K562 (cell line): ENCODE measurements around the gene EPN2. TPM values are rescaled to one million over a fixed set of nuclear protein-coding genes. Genes with fewer than 3 reads are reported as not detected.

Experiments used
- ATAC-seq: fragments of 200-7000 bp; cut with Tn5 transposase; 3 replicates; pipeline ENCODE4 v1.9.1; 2020; ENCODE audit warnings: moderate library complexity
- BruUV-seq: library from RNA; stranded (reverse); fragments of 400-500 nt; replicated peaks from 2 replicates; lab custom pipeline; 2021; lab: Mats Ljungman, UMichigan
- CTCF ChIA-PET: fragments of 300-600 bp; formaldehyde crosslinking; extraction: SDS; loops from one replicate; lab custom pipeline; 2021; ENCODE audit warnings: low intra/inter-chr PET ratio; lab: Yijun Ruan, JAX
- POLR2A ChIA-PET: fragments of 300-600, 350-650 bp; sonication (Branson Sonifier 250); formaldehyde crosslinking; extraction: SDS; loops from one replicate; lab custom pipeline; 2021; ENCODE audit warnings: antibody characterized with exemption, inconsistent platforms; lab: Yijun Ruan, JAX
- DNase-seq, 4 experiments: peaks; one replicate each; pipeline versions ENCODE4 v3.0.0 to v3.0.0-alpha.2; 2011 to 2018; ENCODE audit warnings: low spot score in 3 of 4, mixed read lengths in 3 of 4; ENCODE audit errors: extremely low read depth in 1 of 4
- FAIRE-seq: peaks from 2 replicates; lab custom pipeline; 2011; peaks lifted over from hg19 to GRCh38; lab: Jason Lieb, UNC
- H2AFZ ChIP-seq: 2 replicates; pipeline ENCODE4 v1.6.0; 2011; ENCODE audit warnings: low read depth, low read length, control low read depth, inconsistent platforms
- H3K27ac ChIP-seq: fragments of 200-600 bp; 3 replicates; pipeline ENCODE4 v1.8.0; 2011; ENCODE audit warnings: low read depth, mild to moderate bottlenecking, control low read depth, inconsistent platforms, low read length, moderate library complexity, mixed read lengths; ENCODE audit errors: extremely low read depth
- H3K27me3 ChIP-seq, 2 experiments: fragments of 300-600 bp in 1 of 2; 2 replicates in 1 of 2; 3 replicates in 1 of 2; pipeline versions ENCODE4 v1.6.0 to v1.8.0; 2011; ENCODE audit warnings: inconsistent platforms in 2 of 2, low read length in 2 of 2, mild to moderate bottlenecking in 1 of 2, mixed read lengths in 1 of 2, moderate library complexity in 1 of 2; ENCODE audit not compliant: control insufficient read depth in 2 of 2, insufficient read depth in 2 of 2
- H3K36me3 ChIP-seq: fragments of 300-600 bp; 3 replicates; pipeline ENCODE4 v1.8.0; 2011; ENCODE audit warnings: mild to moderate bottlenecking, low read length, inconsistent platforms; ENCODE audit not compliant: control insufficient read depth, insufficient read depth
- H3K4me1 ChIP-seq, 2 experiments: fragments of 200-600 bp in 1 of 2; replicated peaks in 1 of 2; 2 replicates in 1 of 2; 3 replicates in 1 of 2; pipeline versions ENCODE4 v1.5.1 to v1.8.0; 2011; ENCODE audit warnings: inconsistent platforms in 2 of 2, low read length in 2 of 2, mild to moderate bottlenecking in 1 of 2, mixed read lengths in 1 of 2, moderate library complexity in 1 of 2; ENCODE audit not compliant: control insufficient read depth in 2 of 2, insufficient read depth in 2 of 2
- H3K4me2 ChIP-seq: 2 replicates; pipeline ENCODE4 v1.6.1; 2011; ENCODE audit warnings: low read length, control low read depth, inconsistent platforms, mixed read lengths; ENCODE audit not compliant: insufficient read depth
- H3K4me3 ChIP-seq: fragments of 200-600 bp; sonication (generic), shearing (Covaris generic); 2 replicates; pipeline ENCODE4 v1.5.1; 2016; ENCODE audit warnings: control low read depth, inconsistent platforms
- H3K79me2 ChIP-seq: fragments of 200-600 bp; 3 replicates; pipeline ENCODE4 v1.8.0; 2011; ENCODE audit warnings: low read length, inconsistent platforms; ENCODE audit not compliant: control insufficient read depth, insufficient read depth
- H3K9ac ChIP-seq, 2 experiments: 2 replicates each; pipeline versions ENCODE4 v1.6.0 to v1.6.1; 2011; ENCODE audit warnings: low read depth in 2 of 2, low read length in 2 of 2, control low read depth in 1 of 2, inconsistent platforms in 1 of 2, mild to moderate bottlenecking in 1 of 2, mixed read lengths in 1 of 2; ENCODE audit not compliant: insufficient read depth in 1 of 2
- H3K9me1 ChIP-seq: one replicate; pipeline ENCODE4 v1.6.0; 2011; ENCODE audit warnings: inconsistent platforms, mild to moderate bottlenecking, low read length, moderate library complexity; ENCODE audit not compliant: control insufficient read depth, insufficient read depth
- H3K9me3 ChIP-seq: replicated peaks from 2 replicates; pipeline ENCODE4 v1.5.1; 2011; ENCODE audit warnings: low read depth, low read length, inconsistent platforms; ENCODE audit not compliant: control insufficient read depth, insufficient read depth
- H4K20me1 ChIP-seq: replicated peaks from 2 replicates; pipeline ENCODE4 v1.6.1; 2011; ENCODE audit warnings: low read length, inconsistent platforms, mixed read lengths; ENCODE audit not compliant: control insufficient read depth, insufficient read depth
- GATAD2B ChIP-seq: fragments of 450-650 bp; IDR thresholded peaks from 2 replicates; pipeline ENCODE4 v1.6.1; 2017; ENCODE audit warnings: mild to moderate bottlenecking, borderline replicate concordance
- HCFC1 ChIP-seq: IDR thresholded peaks from 2 replicates; pipeline ENCODE4 v1.6.1; 2012; ENCODE audit warnings: low read depth, low read length, improper control_type of control experiment
- PHF20 ChIP-seq: fragments of 450-650 bp; IDR thresholded peaks from 2 replicates; pipeline ENCODE4 v1.6.1; 2018; ENCODE audit not compliant: partially characterized antibody
- TRIM28 ChIP-seq: fragments of 450-650 bp; IDR thresholded peaks from 2 replicates; pipeline ENCODE4 v1.6.1; 2017
- U2AF1 ChIP-seq: fragments of 200-400 bp; formaldehyde crosslinking; optimal IDR thresholded peaks from 2 replicates; pipeline ENCODE3; 2017; ENCODE audit warnings: mild to moderate bottlenecking, low read depth, low read length, moderate library complexity
- ZBTB26 ChIP-seq: fragments of 450-650 bp; formaldehyde crosslinking; IDR thresholded peaks from 2 replicates; pipeline ENCODE4 v1.4.0; 2022; ENCODE audit warnings: missing genetic modification characterization
- ZNF224 ChIP-seq: sonication (generic); formaldehyde crosslinking; IDR thresholded peaks from 2 replicates; pipeline ENCODE4 v1.8.0; 2022; ENCODE audit warnings: mild to moderate bottlenecking, missing genetic modification reagents
- ZNF277 ChIP-seq: fragments of 250-450 bp; sonication (Bioruptor Pico); IDR thresholded peaks from 2 replicates; pipeline ENCODE4 v1.8.0; 2022; ENCODE audit warnings: inconsistent platforms, mild to moderate bottlenecking, moderate library complexity, borderline replicate concordance
- ZNF764 ChIP-seq: fragments of 250-450 bp; sonication (Bioruptor Pico); IDR thresholded peaks from 2 replicates; pipeline ENCODE4 v1.4.0; 2020; ENCODE audit warnings: low read depth, mild to moderate bottlenecking, moderate library complexity
- WGBS: fragments of 100-300 bp; shearing (Covaris generic); methylation state at CpG from one replicate; pipeline ENCODE4 v1.1.6; 2016; ENCODE audit warnings: low coverage, mixed read lengths; ENCODE audit not compliant: insufficient coverage; ENCODE audit errors: missing lambda C conversion rate; 5-methylcytosine and 5-hydroxymethylcytosine counted together
- in situ Hi-C: fragments of 300-500 bp; cut with MboI; formaldehyde crosslinking; loops from 4 replicates; pipeline ENCODE4 v1.15.0; 2018; ENCODE audit warnings: inconsistent platforms, mixed read lengths
- intact Hi-C: fragments of 100-400 bp; cut with micrococcal nuclease; formaldehyde crosslinking; loops from 2 replicates; pipeline ENCODE4 v1.14.2; 2022
- polyA plus RNA-seq, 8 experiments: library from polyadenylated mRNA; depleted of rRNA in 4 of 8; stranded (reverse) in 5 of 8; unstranded in 3 of 8; fragments of >200 nt; fragmentation: Nextera tagmentation in 2 of 8; fragmentation: Illumina TruSeq in 1 of 8; extraction: Ambion mirVana in 2 of 8; extraction: Trizol in 1 of 8; gene quantifications; 2 replicates each; pipeline versions ENCODE4 v1.2.1 to v1.2.3, GENCODE V29; 2011 to 2014; ENCODE audit warnings: inconsistent platforms in 1 of 8, missing spikeins in 1 of 8
- total RNA-seq, 7 experiments: library from RNA; depleted of rRNA in 6 of 7; stranded (reverse); fragments of >200 nt in 6 of 7; fragmentation: Illumina TruSeq in 2 of 7; extraction: Trizol in 2 of 7; gene quantifications; 2 replicates each; pipeline versions ENCODE4 v1.2.1 to v1.2.3, GENCODE V29; 2011 to 2021; ENCODE audit warnings: low replicate concordance in 1 of 7
- TF ChIP-seq, protein P1 (sequence below): fragments of 450-650 bp; IDR thresholded peaks from 2 replicates; pipeline ENCODE4 v1.6.1; 2016; ENCODE audit warnings: mild to moderate bottlenecking
- TF ChIP-seq, protein P2 (sequence below), 3 experiments: fragments of 200-800 bp in 1 of 3; fragments of 250-450 bp in 1 of 3; fragments of 450-650 bp in 1 of 3; sonication (Bioruptor Pico) in 1 of 3; sonication (Bioruptor generic) in 1 of 3; formaldehyde crosslinking in 1 of 3; IDR thresholded peaks; 2 replicates each; pipeline versions ENCODE4 v1.6.1 to v1.8.0; 2016 to 2022; ENCODE audit warnings: mild to moderate bottlenecking in 2 of 3, missing genetic modification characterization in 2 of 3, missing compliant biosample characterization in 1 of 3, moderate library complexity in 1 of 3

The EPN2 gene
- total and polyA plus RNA-seq, 9 of the 15 experiments (the other 6 are each of a cell fraction or from before 2014, with no cell fraction given): 1.0 to 12.9 (median 8.9) TPM

- POLR2A ChIA-PET: no interaction called here
- H3K4me2 ChIP-seq: no peak overlapping the region
- in situ Hi-C loops: no loop called here
- peaks cover 18% of the 10 kb centered on the region; the same call in 2 of the 3 replicates for H3K36me3 ChIP-seq
- no peak for FAIRE-seq
- H3K27me3 ChIP-seq: no peaks in the 10 kb centered on the region
- H3K4me1 ChIP-seq: peaks cover 4% of the 10 kb centered on the region in 2 experiments
- no peaks in the 10 kb centered on the region for H3K9me1 ChIP-seq
- no peak for ATAC-seq
- TF ChIP-seq, protein P1, sequence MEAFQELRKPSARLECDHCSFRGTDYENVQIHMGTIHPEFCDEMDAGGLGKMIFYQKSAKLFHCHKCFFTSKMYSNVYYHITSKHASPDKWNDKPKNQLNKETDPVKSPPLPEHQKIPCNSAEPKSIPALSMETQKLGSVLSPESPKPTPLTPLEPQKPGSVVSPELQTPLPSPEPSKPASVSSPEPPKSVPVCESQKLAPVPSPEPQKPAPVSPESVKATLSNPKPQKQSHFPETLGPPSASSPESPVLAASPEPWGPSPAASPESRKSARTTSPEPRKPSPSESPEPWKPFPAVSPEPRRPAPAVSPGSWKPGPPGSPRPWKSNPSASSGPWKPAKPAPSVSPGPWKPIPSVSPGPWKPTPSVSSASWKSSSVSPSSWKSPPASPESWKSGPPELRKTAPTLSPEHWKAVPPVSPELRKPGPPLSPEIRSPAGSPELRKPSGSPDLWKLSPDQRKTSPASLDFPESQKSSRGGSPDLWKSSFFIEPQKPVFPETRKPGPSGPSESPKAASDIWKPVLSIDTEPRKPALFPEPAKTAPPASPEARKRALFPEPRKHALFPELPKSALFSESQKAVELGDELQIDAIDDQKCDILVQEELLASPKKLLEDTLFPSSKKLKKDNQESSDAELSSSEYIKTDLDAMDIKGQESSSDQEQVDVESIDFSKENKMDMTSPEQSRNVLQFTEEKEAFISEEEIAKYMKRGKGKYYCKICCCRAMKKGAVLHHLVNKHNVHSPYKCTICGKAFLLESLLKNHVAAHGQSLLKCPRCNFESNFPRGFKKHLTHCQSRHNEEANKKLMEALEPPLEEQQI: no peak
- no peak for TF ChIP-seq ZNF224 (CRISPR knock-in tag)
- TF ChIP-seq TRIM28: no peak
- TF ChIP-seq ZNF277: no peak
- TF ChIP-seq U2AF1: no peak
- TF ChIP-seq ZNF764 (CRISPR knock-in tag): no peak
- TF ChIP-seq, protein P2, sequence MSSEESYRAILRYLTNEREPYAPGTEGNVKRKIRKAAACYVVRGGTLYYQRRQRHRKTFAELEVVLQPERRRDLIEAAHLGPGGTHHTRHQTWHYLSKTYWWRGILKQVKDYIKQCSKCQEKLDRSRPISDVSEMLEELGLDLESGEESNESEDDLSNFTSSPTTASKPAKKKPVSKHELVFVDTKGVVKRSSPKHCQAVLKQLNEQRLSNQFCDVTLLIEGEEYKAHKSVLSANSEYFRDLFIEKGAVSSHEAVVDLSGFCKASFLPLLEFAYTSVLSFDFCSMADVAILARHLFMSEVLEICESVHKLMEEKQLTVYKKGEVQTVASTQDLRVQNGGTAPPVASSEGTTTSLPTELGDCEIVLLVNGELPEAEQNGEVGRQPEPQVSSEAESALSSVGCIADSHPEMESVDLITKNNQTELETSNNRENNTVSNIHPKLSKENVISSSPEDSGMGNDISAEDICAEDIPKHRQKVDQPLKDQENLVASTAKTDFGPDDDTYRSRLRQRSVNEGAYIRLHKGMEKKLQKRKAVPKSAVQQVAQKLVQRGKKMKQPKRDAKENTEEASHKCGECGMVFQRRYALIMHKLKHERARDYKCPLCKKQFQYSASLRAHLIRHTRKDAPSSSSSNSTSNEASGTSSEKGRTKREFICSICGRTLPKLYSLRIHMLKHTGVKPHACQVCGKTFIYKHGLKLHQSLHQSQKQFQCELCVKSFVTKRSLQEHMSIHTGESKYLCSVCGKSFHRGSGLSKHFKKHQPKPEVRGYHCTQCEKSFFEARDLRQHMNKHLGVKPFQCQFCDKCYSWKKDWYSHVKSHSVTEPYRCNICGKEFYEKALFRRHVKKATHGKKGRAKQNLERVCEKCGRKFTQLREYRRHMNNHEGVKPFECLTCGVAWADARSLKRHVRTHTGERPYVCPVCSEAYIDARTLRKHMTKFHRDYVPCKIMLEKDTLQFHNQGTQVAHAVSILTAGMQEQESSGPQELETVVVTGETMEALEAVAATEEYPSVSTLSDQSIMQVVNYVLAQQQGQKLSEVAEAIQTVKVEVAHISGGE (CRISPR knock-in tag; IDR thresholded peaks at IDR 0.05): no peak
- no peak for TF ChIP-seq ZBTB26 (CRISPR knock-in tag)
- no peak for TF ChIP-seq PHF20
- no peak for TF ChIP-seq GATAD2B
- no peak for TF ChIP-seq HCFC1
- TF ChIP-seq, all 486 proteins: peak for 0
- H3K9ac ChIP-seq: no peak overlapping the region; a peak in 1 of 4 replicates
- BruUV-seq: no TSS peak
- 82% methylated on average over 5 of the region's 6 CpGs for WGBS
- CTCF ChIA-PET: no interaction called here
- H4K20me1 ChIP-seq: no peaks in the 10 kb centered on the region
- intact Hi-C loops: no loop called here
- no peak for DNase-seq
- no peak overlapping the region for H3K4me3 ChIP-seq
- H3K9me3 ChIP-seq: no peaks in the 10 kb centered on the region
- no peaks in the 10 kb centered on the region for H3K79me2 ChIP-seq
- H3K27ac ChIP-seq: no peak overlapping the region
- no peak overlapping the region for H2AFZ ChIP-seq
Measured at GRCh38 chr17:19311421-19312215, 74.5 kb downstream of the EPN2 start.
